Measurements from ENCODE around the gene CCDC40.
"Not testable (repeated sequence)": the region's sequence is repeated elsewhere in the genome, so short reads cannot be mapped to it uniquely, and the experiment has no call there.

CCDC40 gene

GRCh38 chr17:80090164-80090563 is 53.7 kb downstream of the CCDC40 start:
- H3K27ac Mint-ChIP-seq; H3K9me3 Mint-ChIP-seq; H3K4me1 Mint-ChIP-seq; H3K36me3 Mint-ChIP-seq (ENCODE audit: low read depth); DNase-seq; H3K27me3 Mint-ChIP-seq; ATAC-seq; H3K4me3 Mint-ChIP-seq: not testable (repeated sequence)

GRCh38 chr17:80091376-80091775 is 54.9 kb downstream of the CCDC40 start:
- H3K36me3 Mint-ChIP-seq (ENCODE audit: low read depth): no peaks in the 10 kb centered on the region
- no peaks in the 10 kb centered on the region for H3K27me3 Mint-ChIP-seq
- DNase-seq (no peak), ATAC-seq (no peak)
- H3K4me1 Mint-ChIP-seq: no peaks in the 10 kb centered on the region
- H3K27ac Mint-ChIP-seq: no peak overlapping the region
- no peaks in the 10 kb centered on the region for H3K9me3 Mint-ChIP-seq
- no peak overlapping the region for H3K4me3 Mint-ChIP-seq

DNA sequence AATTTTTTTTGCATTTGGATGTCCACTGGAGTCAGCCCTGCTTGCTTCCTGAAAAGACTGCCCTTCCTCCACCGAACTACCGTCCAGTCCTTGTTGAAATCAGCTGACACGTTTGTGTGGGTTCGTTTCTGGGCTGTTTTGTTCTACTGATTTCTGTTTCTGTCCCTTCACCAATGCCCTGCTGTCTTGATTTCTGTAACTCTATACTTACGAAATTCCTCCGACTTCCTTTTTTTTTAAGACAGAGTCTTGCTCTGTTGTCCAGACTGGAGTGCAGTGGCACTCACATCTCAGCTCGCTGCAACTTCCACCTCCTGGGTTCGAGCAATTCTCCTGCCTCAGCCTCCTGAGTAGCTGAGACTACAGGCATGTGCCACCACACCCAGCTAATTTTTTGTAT is 56.5 kb downstream of the CCDC40 start:
- Mint-ChIP-seq H3K36me3 (ENCODE audit: low read depth) (no peaks in the 10 kb centered on the region), H3K27ac (no peak overlapping the region), H3K4me3 (no peak overlapping the region), H3K4me1 (no peaks in the 10 kb centered on the region), H3K9me3 (no peaks in the 10 kb centered on the region), H3K27me3 (no peaks in the 10 kb centered on the region)
- ATAC-seq (no peak), DNase-seq (no peak)

DNA sequence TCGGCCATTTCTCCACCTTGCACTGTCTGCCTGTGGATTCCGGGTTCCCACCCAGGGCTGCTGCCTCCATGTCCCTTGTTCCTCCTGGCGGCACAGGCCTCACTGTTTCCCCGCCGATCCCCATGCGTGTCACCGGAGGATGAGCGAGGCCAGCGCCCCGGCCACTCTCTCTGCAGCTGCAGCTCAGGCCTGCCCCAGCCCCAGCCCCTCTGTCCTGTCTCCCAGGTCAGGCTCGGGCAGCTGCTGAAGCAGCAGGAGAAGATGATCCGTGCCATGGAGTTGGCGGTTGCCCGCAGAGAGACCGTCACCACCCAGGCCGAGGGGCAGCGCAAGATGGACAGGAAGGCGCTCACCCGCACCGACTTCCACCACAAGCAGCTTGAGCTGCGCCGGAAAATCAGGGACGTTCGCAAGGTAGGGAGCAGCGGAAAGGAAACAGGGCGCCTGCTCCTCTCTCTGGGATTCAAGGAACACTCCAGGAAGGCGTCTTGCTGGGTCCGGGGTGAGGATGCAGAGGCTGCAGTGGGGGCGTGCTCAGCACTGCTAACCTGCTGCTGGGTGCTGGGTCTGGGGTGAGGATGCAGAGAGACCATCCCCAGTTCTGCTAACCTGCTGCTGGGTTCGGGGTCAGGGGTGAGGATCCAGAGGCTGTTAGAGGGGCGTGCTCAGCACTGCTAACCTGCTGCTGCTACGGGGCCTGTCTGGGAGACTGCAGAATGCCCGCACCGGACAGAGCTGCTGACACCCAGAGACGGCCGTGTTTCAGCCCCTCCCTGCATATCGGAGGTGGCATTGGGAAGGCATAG is 58.8 kb downstream of the CCDC40 start:
- Mint-ChIP-seq H3K27ac (no peak overlapping the region), H3K4me3 (no peak overlapping the region), H3K9me3 (no peaks in the 10 kb centered on the region), H3K27me3 (no peaks in the 10 kb centered on the region), H3K4me1 (peaks cover 9% of the 10 kb centered on the region), H3K36me3 (ENCODE audit: low read depth) (no peaks in the 10 kb centered on the region)
- ATAC-seq (no peak), DNase-seq (no peak)

DNA sequence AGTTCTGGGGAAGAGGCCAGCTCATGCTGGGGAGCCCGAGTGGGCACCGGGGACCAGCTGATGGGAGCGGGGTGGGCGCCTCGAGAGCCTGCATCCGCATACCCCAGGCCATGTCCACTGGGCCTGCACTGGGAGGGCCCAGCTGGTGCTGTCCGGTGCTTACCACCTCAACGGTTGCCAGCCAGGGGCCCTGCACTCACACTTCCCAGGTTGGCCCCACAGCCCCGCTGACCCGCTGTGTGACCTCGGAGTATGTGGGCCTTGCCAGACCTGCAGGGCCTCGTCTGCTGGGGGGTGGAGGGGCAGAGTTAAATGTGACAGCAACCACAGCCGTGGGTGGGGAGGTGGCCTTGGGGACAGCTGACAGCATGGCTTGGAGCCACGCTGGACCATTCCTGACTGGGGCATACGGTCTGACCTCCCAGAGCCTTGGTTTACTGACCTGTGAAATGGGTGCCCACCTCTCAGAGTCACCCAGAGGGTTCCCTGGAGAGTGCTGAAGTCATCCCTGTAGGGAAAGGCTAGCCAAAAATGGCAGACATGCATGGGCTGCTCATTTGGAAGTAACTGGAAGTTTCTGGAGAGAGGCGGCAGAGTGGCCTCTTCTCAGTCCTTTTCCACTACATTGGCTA is 59.5 kb downstream of the CCDC40 start:
- H3K36me3 Mint-ChIP-seq (ENCODE audit: low read depth): no peaks in the 10 kb centered on the region
- no peak overlapping the region for H3K27ac Mint-ChIP-seq
- no peaks in the 10 kb centered on the region for H3K9me3 Mint-ChIP-seq
- no peak for DNase-seq
- ATAC-seq: no peak
- H3K4me1 Mint-ChIP-seq: peaks cover 16% of the 10 kb centered on the region
- H3K27me3 Mint-ChIP-seq: no peaks in the 10 kb centered on the region
- no peak overlapping the region for H3K4me3 Mint-ChIP-seq

DNA sequence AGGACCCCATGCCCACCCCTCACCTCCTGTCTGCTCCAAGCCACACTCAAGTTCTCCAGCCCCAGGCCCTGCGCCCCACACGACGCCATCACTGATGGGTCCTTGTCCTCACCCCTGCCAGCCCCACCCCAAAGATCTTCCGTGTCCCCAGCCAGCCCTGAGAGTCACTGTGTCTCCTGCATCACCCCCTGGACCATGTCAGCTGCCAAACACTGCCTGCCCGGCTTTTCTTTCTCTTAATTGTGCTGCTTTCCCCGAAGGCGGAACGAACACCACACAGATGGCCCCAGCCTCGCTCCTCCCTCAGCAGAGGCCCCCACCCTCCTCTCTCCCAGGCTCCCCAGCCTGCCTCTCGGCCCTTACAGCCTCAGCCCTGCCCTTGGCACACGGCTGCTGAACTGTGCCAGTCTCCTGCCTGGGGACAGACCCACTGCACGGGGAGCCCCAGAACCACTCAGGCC is 60.1 kb downstream of the CCDC40 start:
- H3K4me1 Mint-ChIP-seq: peaks cover 17% of the 10 kb centered on the region
- no peak overlapping the region for H3K27ac Mint-ChIP-seq
- no peaks in the 10 kb centered on the region for H3K27me3 Mint-ChIP-seq
- DNase-seq: no peak
- no peaks in the 10 kb centered on the region for H3K36me3 Mint-ChIP-seq (ENCODE audit: low read depth)
- no peak overlapping the region for H3K4me3 Mint-ChIP-seq
- H3K9me3 Mint-ChIP-seq: no peaks in the 10 kb centered on the region
- no peak for ATAC-seq

DNA sequence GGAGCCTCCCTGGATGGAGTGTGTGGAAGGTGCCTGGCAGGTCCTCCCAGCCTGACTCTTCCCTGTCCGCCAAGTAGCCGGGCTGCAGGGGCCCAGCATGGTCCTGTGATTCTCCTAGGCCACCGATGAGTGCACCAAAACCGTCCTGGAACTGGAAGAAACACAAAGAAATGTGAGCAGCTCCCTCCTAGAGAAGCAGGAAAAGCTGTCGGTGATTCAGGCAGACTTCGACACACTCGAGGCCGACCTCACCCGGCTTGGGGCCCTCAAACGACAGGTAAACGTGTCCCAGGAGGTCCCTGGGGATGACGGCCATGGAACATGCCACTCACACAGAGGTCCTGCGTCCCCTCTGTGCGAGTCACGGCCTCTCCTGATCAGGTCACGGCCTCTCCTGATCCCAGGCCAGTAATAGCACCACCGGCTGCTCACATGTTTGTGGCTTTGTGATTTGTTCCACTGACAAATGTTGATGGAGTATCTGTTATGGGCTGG is 60.7 kb downstream of the CCDC40 start:
- H3K4me1 Mint-ChIP-seq: peaks cover 22% of the 10 kb centered on the region
- no peak for ATAC-seq
- no peaks in the 10 kb centered on the region for H3K9me3 Mint-ChIP-seq
- no peaks in the 10 kb centered on the region for H3K27me3 Mint-ChIP-seq
- no peak overlapping the region for H3K4me3 Mint-ChIP-seq
- no peak overlapping the region for H3K27ac Mint-ChIP-seq
- no peak for DNase-seq
- H3K36me3 Mint-ChIP-seq (ENCODE audit: low read depth): no peaks in the 10 kb centered on the region

DNA sequence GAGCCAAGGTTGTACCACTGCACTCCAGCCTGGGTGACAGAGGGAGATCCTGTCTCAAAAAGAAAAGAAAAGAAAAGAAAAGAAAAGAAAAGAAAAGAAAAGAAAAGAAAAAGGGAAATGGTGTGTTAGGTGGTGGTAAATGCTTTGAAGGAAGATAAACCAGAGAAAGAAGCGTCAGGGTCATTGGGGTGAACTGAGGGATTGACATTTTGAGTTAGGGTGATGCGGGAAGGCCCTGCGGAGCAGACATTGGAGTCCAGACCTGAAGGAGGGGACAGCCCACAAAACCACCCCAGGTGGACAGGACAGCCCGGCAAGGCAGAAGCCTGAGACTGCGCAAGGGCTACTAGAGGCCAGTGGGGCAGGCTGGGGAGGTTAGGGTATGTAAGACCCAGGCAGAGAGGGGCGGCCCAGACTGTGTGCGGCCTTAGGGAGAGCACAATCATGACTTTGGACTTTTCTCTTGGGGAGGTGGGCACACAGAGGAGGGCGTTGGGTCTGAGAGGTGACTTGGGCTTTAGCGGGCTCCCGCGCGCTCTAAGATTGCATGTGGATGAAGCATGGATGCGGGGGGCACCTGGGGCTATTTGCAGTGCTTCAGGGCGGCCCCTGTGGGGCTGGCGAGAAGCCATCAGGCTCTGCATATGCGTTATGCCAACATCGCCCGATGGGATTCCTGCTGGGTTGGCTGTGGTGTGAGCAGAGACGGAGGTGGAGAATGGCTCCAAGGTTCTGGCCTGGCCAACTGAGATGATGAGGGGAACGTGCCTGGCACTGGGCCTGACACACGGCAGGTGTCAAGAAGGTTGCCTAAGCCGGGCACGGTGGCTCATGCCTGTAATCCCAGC is 61.6 kb downstream of the CCDC40 start:
- Mint-ChIP-seq H3K4me3 (no peak overlapping the region), H3K36me3 (ENCODE audit: low read depth) (no peaks in the 10 kb centered on the region), H3K27me3 (no peaks in the 10 kb centered on the region), H3K27ac (no peak overlapping the region), H3K4me1 (peaks cover 29% of the 10 kb centered on the region), H3K9me3 (no peaks in the 10 kb centered on the region)
- ATAC-seq (no peak), DNase-seq (no peak)

- no peaks in the 10 kb centered on the region for H3K36me3 Mint-ChIP-seq (ENCODE audit: low read depth)
- ATAC-seq (no peak), DNase-seq (no peak)
- peaks cover 34% of the 10 kb centered on the region for H3K4me1 Mint-ChIP-seq
- H3K9me3 Mint-ChIP-seq: no peaks in the 10 kb centered on the region
- no peak overlapping the region for H3K4me3 Mint-ChIP-seq
- no peak overlapping the region for H3K27ac Mint-ChIP-seq
- no peaks in the 10 kb centered on the region for H3K27me3 Mint-ChIP-seq
Measured at GRCh38 chr17:80099291-80100034, 63.0 kb downstream of the CCDC40 start.

DNA sequence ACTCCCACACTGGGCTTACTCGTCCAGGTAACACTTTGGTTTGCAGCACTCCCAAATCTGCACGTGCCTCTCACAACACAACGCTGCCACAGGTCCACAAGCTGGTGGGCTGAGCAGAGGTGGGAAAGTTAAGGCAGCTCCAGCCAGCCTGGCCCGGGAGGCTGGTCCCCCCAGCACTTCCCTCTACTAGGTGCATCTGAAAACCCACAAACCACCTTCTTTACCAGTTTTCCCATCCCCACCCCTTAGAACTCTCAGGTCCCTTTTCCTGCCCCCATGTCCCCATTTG is 63.5 kb downstream of the CCDC40 start:
- Mint-ChIP-seq H3K36me3 (ENCODE audit: low read depth) (no peaks in the 10 kb centered on the region), H3K27me3 (no peaks in the 10 kb centered on the region), H3K4me3 (no peak overlapping the region), H3K4me1 (peaks cover 34% of the 10 kb centered on the region), H3K9me3 (no peaks in the 10 kb centered on the region), H3K27ac (peak overlapping the region; percentile 9)
- DNase-seq (no peak), ATAC-seq (no peak)

GRCh38 chr17:80101011-80101945 is 64.8 kb downstream of the CCDC40 start, which contains the start of gene GAA:
Gene GAA (plus strand): TSS chr17:80101581. CDS start chr17:80104587, 3,006 bp downstream.
- Mint-ChIP-seq H3K4me3 (peak within 1 kb of the TSS; percentile 87), H3K4me1 (peaks cover 34% of the 10 kb centered on the region), H3K9me3 (no peaks in the 10 kb centered on the region), H3K36me3 (ENCODE audit: low read depth) (no peaks in the 10 kb centered on the region), H3K27me3 (no peaks in the 10 kb centered on the region), H3K27ac (peak within 1 kb of the TSS; percentile 84)
- ATAC-seq (peak; percentile 83), DNase-seq (peak; percentile 91)

- H3K4me3 Mint-ChIP-seq: peak overlapping the region; percentile 87
- H3K27me3 Mint-ChIP-seq: no peaks in the 10 kb centered on the region
- H3K27ac Mint-ChIP-seq: peak overlapping the region; percentile 84
- DNase-seq (peak; percentile 29), ATAC-seq (peak; percentile 26)
- H3K4me1 Mint-ChIP-seq: peaks cover 34% of the 10 kb centered on the region
- H3K36me3 Mint-ChIP-seq (ENCODE audit: low read depth): no peaks in the 10 kb centered on the region
- no peaks in the 10 kb centered on the region for H3K9me3 Mint-ChIP-seq
Measured at GRCh38 chr17:80101946-80102663, 65.7 kb downstream of the CCDC40 start.

Data from activated naive CD8-positive, alpha-beta T cell treated with anti-CD3 and anti-CD28 coated beads, Interleukin-2, amount 50 U/mL, for 24 hours (primary cell).